Stimulated activated CD4-positive, alpha-beta T cell treated with anti-CD3 and anti-CD28 coated beads, Interleukin-1b, Interleukin-23, amount 100 ng/mL, for 48 hours (primary cell): Measurements from ENCODE around the gene NELFA.

Experiments
- DNase-seq: peaks from one replicate; pipeline ENCODE4 v3.0.0-alpha.2; 2020

NELFA gene

DNA sequence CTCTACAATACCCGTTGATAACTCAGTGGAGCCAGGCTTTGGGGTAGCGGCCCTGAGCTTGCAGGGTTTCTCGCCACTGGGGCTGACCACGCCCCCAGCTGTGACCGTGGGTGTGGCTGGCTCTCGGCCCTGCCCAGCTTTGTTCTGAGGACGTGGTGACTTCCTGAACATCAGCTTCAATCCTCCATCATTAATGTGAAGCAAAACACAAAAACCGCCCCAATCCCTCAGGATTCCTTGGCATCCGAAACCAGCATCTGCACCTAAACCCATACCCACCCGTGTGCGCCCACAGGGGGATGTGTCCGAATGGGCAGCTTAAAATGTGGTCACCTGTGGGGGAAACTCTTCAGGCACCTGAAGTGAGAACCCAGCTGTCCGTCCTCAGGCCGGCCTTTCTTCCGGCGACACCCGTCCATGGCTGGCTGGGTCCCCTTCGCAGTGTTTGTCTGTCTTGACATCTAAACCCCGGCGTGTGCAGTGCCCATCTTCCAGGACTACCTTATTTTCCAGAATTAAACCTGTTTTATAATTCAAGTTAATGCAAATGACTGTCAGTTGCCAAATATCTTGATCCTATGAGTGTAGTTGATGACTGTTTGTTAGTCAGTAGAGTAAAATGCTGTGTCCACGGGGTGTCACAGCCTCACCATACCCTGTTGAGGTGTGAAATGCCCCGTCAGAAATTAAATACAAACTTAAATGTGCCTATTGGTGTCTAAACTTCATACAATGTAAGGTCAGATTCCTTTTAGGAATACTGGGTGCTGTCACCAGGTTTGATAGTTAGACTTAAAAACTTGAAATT, 27.3 kb downstream of the NELFA start:
- no peak for DNase-seq

DNA sequence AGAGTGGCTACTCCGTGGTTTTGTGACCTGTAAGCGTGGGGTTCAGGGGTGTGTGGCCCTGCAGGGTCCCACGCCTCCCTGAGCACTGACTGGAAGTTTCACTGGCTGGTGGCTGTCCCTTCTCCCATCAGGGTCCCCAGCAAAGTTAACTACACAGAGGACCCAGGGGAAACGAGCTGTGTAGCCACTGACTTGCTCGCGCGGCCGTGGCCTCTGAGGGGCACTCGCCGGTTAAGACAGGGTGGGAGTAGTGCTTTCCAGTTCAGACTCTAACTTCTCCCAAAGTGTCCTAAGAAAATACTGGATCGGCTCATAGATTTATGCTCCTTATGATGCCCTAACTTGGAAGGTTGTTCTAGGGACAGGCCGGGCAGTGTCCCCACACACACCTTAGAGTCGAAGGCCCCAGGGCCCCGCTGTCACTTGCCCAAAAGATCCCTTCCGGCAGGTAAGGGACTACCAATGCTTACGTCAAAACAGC, 28.2 kb downstream of the NELFA start:
- no peak for DNase-seq

DNA sequence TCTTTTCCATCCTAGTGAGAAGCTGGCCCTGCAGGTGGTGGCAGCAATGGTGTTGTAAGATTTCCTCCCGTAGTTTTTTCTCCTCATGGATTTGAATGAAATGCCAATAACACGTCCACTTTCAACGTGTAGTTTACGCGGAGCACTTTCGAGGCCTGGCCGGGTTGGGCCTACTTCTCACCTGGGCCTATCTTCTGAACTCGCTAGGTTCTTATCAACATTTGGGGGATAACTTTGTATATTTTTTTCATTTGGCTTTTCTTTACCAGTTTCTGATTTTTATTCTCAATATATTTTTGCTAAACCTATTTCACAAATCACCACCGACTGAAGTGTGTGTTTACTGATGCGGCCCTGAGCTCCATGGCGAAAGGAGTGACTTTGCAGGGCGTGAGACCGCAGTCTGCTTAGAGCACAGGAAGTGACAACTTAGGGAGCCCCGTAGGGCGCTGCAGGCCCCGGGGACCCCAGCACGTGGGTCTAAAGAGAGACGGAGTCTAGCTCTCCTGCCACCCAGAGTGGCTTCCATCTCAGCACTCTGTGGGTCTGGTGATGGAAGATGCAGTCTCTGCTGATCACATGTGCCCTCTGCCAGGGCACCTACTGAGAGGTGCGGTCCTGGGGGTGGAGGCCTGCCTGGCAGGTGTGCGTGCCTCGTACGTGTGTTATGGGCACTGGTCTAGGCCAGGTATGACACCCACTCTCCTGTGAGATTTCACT, 29.1 kb downstream of the NELFA start:
- DNase-seq: no peak

DNA sequence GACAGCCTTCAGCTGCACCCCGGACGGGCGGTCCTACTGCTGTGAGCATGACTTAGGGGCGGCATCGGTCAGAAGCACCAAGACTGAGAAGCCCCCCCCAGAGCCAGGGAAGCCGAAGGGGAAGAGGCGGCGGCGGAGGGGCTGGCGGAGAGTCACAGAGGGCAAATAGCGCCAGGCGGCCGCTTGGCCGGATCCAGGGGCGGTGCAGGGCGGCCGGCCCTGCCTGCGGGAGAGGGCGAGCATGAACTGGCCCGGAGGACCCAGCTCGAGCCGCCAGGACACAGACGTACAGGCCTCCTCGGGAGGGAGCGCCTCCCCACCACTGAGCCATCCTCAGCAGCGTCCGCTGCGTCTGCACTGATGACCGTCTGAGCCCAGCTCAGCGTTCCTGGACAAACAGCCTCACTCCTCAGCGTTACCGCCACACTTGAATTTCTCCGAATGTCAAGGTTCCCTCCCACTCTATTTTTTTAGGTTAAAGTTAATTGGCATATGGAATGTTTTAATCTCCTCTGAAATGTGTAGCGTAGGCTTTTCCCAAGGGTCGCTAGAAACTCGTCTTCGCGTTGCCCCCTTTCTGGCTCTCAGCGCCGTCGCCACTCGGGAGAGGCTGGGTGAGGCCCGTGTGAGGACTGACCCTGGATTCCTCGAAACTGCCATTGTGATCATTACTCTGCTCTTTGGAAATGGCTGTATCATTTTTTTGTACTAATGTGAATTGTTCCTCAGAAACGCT, 29.9 kb downstream of the NELFA start:
- no peak for DNase-seq

DNA sequence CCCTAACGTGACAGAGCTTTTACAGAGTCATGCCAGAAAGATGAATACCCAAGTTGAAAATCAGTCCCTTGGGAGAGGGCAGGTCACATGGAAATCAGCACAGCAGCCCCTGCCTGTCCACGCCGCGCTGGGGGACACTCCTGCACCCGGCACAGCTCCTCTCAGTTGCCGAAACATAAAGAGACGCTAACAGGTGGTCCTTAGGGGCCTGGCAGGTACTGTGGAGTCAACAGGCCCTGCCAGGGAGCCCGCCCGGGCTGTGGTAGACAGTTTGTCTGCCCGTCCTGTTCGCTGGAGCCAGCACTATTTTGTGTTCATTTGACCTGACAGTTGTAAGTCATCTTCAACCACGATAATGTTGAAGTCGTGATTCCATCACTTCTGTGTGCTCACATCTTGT, 30.5 kb downstream of the NELFA start:
- DNase-seq: no peak

DNA sequence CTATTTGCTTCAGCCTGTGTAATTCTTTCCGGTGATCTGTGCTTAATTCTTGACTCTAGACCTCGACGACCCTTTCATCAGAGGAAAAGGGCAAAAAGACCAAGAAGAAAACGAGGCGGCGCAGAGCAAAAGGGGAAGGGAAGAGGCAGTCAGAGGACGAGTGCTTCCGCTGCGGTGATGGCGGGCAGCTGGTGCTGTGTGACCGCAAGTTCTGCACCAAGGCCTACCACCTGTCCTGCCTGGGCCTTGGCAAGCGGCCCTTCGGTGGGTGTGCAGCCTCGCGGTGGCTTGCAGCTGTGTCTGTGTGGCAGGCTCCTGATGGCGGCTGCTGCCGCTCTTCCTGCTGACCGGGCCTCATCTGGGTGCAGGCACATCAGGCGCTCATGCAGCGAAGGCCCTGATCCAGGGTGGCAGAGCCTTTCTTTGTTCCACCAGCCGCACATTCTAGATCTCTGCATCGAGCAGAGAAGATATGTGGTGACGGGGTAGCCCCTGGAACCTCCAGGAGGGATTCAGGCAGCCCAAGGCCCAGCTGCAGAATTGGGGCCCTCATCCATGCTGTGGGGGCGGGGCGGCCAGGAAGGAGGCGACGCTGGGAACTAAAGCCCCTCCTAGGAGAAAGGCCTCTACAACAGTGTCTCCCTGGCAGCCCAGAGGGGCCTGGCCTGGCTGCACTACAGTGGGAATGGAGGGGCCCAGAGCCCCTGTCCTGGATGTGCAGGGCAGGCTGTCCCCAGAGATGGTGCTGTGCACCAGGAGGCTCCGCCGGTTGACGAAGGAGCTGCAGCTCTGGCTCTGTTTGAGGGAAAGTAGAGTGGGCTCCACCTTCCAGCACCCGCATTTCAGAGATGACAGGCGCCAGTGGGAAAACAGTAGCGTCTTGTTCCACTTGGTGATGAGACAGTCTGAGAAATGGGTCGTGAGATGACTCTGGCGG, 32.1 kb downstream of the NELFA start:
- no peak for DNase-seq

DNA sequence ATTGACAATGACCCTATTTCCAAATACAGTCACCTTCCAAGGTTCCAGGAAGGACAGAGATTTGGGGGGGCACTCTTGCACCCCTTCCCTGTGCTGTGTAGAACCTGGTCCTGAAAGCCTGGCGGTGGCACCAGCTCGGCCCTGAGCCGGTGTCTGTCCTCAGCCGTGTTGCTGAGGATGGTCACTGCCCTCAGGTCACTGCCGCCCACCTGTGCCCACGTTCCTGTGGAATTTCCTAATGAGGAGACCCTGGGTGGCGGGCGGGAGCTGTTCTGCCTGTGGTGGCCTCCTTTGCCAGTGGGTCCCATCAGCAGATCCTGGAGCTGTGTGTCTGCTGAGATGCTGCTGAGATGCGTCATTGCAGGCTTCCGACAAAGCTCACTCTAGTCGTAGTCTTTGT, 32.9 kb downstream of the NELFA start:
- no peak for DNase-seq

DNA sequence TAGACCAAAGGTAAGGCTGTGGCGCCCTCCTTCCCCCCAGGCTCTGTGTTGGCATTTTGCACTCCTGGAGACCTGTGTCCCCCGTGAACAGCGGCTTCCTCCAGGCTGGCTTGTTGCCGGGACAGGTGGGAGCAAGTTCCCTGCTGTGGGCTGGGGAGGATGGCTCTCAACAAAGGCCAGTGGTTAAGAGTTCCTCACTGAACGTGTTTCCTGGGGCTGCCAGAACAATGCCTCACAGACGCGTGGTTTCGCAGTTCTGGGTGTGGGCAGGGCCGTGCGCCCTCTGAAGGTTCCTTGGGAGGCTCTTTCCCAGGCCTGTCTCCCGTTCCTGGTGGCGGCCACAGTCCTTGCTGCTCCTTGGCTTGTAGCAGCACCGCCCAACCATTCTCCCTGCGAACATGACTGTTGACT, 33.4 kb downstream of the NELFA start:
- no peak for DNase-seq

DNA sequence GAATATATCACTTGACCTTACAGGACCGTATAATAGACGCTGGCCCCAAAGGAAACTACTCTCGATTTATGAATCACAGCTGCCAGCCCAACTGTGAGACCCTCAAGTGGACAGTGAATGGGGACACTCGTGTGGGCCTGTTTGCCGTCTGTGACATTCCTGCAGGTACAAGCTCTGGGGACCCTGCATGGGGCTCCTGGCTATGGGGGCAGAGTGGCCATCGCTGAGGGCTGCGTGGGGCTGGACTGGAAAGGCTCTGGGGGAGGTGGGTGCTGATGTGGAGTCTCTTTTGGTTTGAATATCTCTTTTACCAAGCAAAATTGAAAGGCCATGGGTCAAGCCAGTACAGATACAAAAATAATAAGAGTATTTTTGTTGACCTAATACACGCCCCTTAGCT, 33.9 kb downstream of the NELFA start:
- DNase-seq: no peak

DNA sequence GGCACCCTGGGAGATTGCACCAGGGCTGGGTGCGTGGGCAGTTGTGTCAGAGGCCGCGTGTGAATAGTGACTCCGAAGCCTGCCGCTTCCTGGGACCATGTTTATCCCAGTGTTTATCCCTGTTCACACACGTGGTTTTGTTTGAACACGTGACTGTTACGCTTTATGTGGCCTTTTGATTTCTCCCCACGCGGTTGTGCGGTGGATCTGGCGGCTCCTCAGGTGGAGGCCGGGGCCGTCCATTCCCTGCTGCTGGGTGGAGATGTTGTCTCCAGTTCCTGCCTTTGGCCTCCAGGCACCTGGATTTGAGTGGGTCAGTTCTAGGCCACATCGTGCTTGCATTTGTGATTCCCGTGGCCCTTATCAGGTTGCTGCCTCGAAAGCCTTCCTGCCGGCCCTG, 35.1 kb downstream of the NELFA start:
- DNase-seq: no peak

DNA sequence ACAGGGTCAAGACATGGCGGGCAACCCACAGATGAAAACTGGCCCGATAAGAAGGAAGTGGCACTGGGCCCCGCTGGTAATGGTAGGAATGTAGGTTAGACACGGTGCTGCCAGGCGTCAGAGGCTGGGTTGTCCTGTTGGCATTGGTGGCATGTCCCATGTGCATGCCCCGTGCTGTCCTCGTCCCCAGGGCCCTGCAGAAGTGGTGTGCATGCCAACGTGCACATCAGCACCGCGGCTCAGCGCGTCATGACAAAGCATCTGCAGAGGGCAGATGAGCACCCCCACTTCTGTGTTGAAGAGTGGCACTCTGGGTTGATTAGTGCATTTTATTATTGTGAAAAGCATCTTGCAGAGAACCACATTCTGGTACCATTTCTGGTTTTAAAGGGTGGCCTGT, 35.6 kb downstream of the NELFA start:
- no peak for DNase-seq

DNA sequence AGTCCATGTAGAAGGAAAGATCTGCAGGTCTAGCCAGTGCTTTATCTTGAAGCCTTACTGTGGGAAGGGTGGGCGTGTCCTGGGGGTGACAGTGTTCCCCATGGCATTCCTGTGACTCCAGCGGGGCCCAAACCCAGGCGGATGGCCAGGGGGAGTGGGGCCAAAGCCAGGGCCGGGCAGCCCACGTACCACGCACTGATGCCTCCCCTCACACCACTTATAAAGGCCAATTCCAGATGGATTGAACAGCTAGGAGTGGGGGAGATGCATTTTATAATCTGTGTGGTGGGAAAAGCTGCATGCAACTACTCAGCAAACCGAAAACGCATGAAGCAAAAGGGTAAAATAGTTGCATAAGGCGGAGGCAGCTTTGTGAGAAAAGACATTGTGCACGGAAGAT, 36.4 kb downstream of the NELFA start:
- no peak for DNase-seq

DNA sequence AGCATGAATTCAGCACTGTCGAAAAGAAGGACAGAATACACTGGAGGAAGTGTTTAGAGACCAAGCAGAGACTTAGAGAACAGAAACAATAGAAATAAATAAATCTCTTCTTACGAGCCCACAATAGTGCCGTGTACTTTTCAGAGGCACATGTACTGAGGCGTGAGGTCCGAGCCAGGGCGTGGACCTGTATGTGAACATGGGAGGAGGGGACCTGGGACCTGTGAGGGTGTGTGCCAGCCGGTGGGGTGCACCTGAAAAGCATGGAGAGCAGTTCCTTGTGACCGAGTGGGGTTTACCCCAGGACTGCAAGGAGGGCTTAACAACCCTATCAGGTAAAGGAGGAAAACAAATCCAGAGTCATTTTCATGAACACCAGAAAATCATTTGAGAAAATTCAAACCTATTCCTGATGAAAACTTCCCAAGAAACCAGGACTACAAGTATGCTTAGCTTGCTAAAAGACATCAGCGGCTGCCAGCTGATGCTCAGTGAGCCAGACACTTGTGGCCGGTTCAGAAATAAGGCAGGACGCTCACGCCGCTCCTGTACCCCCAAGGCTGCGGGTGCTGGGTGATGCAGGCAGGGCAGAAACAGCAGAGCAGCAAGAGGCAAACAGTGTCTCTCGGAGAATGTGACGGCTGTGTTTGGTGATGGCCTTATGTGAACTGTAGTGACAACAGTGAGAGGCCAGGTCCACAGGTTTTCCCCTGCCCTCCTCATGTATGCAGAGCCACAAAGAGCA, 37.1 kb downstream of the NELFA start:
- DNase-seq: no peak

DNA sequence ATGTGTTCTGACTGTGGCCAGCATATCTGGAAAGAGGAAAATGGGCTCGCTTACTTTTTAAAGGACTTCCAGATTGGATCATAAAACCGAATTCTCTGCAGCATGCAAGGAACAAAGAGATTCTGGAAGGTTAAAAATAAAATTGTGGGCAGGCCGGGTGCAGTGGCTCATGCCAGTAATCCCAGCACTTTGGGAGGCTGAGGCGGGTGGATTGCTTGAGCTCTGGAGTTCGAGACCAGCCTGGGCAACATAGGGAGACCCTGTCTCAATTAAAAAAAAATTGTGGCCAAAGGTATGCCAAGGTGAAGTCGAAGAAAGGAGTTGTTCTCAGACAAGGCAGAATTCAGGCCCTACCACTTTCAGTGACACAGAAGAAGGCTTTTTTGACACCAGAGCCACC, 37.8 kb downstream of the NELFA start:
- DNase-seq: no peak

DNA sequence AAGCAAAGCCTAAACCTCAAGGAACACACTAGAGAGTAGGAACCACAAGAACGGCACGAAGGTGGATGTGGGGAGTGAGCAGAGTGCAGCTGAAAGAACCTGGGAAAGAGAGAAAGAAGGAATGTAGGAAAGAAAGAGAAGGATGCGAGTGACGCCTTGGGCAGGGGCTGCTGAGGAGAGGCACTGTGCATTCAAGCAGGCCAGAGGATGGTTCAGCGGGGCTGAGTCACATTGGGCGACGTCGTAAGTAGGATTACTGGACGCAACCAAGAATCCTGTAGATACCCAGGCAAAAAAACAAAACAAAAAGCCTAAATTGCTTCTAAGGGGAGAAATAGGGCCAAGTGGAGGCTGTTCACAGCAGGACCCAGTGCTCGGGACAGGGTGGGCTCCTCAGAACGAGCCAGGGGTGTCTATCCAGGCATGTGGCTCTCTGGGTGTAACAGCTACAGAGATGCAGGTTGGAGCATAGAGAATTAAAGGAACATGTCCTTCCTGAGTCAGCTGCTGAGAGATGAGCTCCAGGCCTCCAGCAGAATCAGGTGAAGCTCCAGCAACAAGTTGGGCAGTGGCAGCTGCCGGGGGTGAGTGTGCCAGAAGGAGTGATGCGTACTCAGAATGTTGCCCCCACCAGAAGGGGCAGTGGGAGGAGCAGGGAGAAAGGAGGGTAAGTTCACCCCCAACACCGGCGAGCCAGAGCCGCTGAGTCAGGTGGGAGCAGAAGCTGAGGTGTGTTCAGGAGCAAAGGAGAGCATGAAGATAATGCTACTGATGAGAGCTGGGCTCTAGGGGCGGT, 38.6 kb downstream of the NELFA start:
- no peak for DNase-seq

DNA sequence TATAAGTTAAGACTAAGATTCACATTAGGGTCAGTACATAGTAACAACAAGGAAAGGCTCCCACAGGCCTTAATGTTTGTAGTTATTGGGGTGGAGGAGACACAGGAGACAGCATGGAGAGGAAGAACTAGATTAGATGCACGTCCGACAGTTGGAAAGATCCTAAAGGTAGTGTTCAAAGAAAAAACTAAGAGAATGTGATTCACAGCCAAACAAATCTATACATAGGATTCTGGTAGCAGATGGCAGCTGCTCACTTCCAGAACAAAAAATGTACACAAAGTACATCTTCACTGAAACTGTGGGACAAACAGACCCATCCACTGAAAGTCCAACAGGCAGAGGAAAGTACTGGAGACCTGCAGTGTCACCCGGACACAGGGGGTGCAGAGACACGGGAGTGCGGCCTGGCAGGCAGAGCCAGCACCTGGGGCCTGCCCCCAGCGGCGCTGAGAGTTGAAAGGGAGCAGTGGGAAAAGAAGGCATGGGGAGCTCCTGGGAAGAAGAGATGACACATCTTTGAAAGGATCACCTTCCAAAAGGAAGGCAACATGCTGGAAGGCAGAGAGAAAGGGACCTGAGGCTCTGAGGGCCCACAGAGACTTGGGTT, 40.0 kb downstream of the NELFA start:
- no peak for DNase-seq

DNA sequence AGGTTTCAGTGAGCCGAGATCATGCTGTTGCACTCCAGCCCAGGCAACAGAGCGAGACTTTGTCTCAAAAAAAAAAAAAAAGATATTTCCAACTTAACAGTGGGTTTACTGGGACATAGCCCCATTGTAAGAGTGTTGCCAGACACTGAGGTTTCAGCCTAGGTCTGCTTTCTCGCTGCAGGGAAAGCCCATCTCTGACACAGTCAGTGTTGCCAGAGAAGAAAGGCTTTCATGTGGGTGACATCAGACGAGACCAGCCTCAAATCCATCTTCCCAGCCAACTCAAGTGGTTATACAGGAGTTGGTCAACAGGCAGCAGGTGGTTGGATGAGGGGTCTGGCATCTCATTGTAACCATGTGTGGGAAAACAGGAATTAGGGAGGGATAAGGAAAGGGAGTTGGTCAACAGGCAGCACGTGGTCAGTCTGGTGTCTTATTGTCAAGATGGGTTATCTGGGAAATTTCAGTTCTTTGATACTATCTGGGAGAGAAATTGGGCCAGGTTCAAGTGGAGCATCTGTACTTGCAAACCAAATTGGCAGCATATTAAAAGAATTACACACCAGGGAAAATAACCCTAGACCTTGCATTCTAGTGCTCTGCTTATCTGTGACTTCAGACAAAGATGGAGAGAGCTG, 41.1 kb downstream of the NELFA start:
- DNase-seq: no peak

DNA sequence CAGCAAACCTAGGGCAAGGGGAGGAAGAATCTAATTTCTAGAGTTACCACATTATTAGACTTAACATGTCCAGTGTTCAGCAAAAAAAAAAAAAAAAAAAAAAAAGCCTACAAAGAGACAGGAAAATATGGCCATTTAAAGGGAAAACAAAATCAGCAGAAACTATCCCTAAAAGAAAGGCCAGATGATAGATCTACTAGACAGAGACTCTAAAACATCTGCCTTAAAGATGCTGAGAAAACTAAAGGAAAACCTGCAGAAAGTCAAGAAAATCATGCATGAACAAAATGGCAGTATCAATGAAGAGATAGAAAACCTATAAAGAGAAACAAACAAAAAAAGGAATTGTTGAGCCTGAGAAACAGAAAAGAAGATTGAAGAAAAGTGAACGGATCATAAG, 43.8 kb downstream of the NELFA start:
- DNase-seq: no peak

DNA sequence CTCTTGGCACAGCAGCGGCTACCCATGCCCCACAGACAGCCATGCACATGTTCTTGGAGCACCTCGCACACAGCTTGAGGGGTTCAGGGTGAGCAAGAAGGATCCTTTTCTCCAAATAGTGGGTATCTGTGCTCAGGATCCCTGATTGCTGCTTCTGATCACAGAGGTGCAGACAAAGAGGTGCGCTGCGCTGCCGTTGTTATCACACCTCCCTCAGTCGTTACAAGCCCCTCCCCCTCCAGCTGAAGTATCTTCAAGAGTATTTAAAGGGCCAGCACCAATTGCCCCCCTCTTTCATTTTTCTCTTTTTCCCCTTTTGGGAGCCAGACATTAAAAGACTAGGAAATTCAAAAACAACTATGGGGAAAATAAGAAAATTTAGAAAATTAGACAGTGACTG, 44.3 kb downstream of the NELFA start:
- DNase-seq: no peak

DNA sequence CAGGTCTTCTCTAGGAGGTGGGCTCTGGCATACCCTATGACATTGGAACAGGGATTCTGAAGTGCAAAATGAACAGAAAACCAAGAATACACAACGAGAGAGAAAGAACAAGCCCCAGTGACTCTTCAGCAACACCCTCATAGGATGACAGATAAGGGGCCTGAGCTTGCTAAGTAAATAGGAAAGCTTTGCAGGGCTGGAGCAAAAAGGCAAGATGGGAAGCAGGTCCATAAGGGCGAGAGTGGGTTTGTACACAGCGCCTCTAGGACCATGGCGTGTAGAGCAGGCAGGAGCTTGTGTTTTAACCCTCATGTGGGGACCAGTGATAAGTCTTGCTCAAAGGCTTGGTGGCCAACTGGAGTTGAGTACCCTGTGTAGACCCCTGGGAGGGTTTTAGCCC, 45.8 kb downstream of the NELFA start:
- DNase-seq: no peak
